Heart left ventricle (tissue), 13 donors: Measurements from ENCODE around the gene GADD45B.

ENCODE experiments used
- POLR2A ChIP-seq, 2 donors: fragments of 450-650 bp; IDR thresholded peaks; one replicate each; pipeline ENCODE4 v1.6.1; 2017; ENCODE audit warnings: antibody characterized with exemption in 2 of 2, mild to moderate bottlenecking in 2 of 2, moderate library complexity in 2 of 2
- TF ChIP-seq, protein P1 (sequence below), 12 donors: fragments of 200-600 bp; sonication (generic) in 4 of 12; IDR thresholded peaks; one replicate each; pipeline versions ENCODE4 v1.5.0 to v1.8.0; 2018 to 2022; ENCODE audit warnings: antibody characterized with exemption in 12 of 12, mild to moderate bottlenecking in 5 of 12
- donor health status: ischemic (EF 13 %, LVEDD 7.1; RV severe dilation, severe dysfunction).
- donor health status: DM: no; HTN: yes; CAD: no.
- donor health status: DM: no; HTN: no; CAD: no.
- donor health status: ischemic (EF 25% LVEDD 6.9; RV normal size, moderate dysfunction).
- donor health status: ischemic (EF 25% LVEDD 5.7; RV mildly dilated, moderate dysfunction).
- donor health status: ischemic (EF 35%, LVEDD 5.7; RV mildly dilated, moderate dysfunction).
- donor health status: nonischemic (EF 11% LVEDD 7.7; RV severe dilation, severe dysfunction).
- donor health status: DM: yes; HTN: yes; CAD: no.
- donor health status: PGD.
- donor health status: ischemic (EF 29% LVEDD 5.4; RV normal size, mild dysfunction).
- donor health status: nonischemic (EF 23%, LVEDD 6.1; RV moderate dilation, normal function).

DNA sequence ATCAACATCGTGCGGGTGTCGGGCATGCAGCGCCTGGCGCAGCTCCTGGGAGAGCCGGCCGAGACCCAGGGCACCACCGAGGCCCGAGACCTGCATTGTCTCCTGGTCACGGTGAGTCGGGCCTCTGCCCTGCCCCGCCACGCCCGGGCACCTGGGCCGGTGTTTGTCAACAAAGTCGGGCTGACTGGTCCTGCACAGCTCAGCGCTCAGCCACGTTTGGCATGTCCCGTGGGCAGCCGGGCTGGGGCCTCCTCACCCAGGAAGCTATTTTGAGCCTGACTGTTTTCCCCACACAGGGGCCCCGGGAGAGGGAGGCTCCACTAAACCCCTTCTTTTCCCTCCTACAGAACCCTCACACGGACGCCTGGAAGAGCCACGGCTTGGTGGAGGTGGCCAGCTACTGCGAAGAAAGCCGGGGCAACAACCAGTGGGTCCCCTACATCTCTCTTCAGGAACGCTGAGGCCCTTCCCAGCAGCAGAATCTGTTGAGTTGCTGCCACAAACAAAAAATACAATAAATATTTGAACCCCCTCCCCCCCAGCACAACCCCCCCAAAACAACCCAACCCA lies 1.3 kb downstream of the GADD45B start:
- TF ChIP-seq POLR2A (IDR thresholded peaks at IDR 0.05): peak in 1 of 2 donors; percentile 14
- TF ChIP-seq, protein P1, sequence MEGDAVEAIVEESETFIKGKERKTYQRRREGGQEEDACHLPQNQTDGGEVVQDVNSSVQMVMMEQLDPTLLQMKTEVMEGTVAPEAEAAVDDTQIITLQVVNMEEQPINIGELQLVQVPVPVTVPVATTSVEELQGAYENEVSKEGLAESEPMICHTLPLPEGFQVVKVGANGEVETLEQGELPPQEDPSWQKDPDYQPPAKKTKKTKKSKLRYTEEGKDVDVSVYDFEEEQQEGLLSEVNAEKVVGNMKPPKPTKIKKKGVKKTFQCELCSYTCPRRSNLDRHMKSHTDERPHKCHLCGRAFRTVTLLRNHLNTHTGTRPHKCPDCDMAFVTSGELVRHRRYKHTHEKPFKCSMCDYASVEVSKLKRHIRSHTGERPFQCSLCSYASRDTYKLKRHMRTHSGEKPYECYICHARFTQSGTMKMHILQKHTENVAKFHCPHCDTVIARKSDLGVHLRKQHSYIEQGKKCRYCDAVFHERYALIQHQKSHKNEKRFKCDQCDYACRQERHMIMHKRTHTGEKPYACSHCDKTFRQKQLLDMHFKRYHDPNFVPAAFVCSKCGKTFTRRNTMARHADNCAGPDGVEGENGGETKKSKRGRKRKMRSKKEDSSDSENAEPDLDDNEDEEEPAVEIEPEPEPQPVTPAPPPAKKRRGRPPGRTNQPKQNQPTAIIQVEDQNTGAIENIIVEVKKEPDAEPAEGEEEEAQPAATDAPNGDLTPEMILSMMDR (IDR thresholded peaks at IDR 0.05): no peak
